HG03060 (cell line): Measurements from ENCODE around the gene LRRN2.
"Not testable (repeated sequence)": the region's sequence is repeated elsewhere in the genome, so short reads cannot be mapped to it uniquely, and the experiment has no call there.

ENCODE experiments used
- ATAC-seq: cut with Tn5 transposase; IDR thresholded peaks from one replicate; pipeline ENCODE4 v1.9.1; 2021; ENCODE audit warnings: low read depth, moderate number of reproducible peaks; ENCODE audit not compliant: unreplicated experiment

The LRRN2 gene

GRCh38 chr1:204694145-204694544 is 8.6 kb upstream of the LRRN2 start:
- no peak for ATAC-seq

GRCh38 chr1:204692841-204693356 is 7.4 kb upstream of the LRRN2 start:
- ATAC-seq = no peak

- no peak for ATAC-seq
These were observed 6.8 kb upstream of the LRRN2 start for GRCh38 chr1:204692325-204692840.

- not testable (repeated sequence) for ATAC-seq
These were observed 5.8 kb upstream of the LRRN2 start for GRCh38 chr1:204691328-204691730.

GRCh38 chr1:204688776-204689175 is 3.2 kb upstream of the LRRN2 start:
- no peak for ATAC-seq

- ATAC-seq = no peak
These were observed 2.5 kb upstream of the LRRN2 start for GRCh38 chr1:204688007-204688406.

GRCh38 chr1:204684571-204685235 is 835 bp downstream of the LRRN2 start:
- no peak for ATAC-seq

- no peak for ATAC-seq
These were observed 1.4 kb downstream of the LRRN2 start for GRCh38 chr1:204684206-204684570.

GRCh38 chr1:204683284-204684205 is 2.0 kb downstream of the LRRN2 start:
- no peak for ATAC-seq

GRCh38 chr1:204680461-204680860 is 5.1 kb downstream of the LRRN2 start:
- no peak for ATAC-seq

GRCh38 chr1:204680051-204680450 is 5.5 kb downstream of the LRRN2 start:
- no peak for ATAC-seq

GRCh38 chr1:204678721-204679475 is 6.6 kb downstream of the LRRN2 start:
- ATAC-seq = no peak

GRCh38 chr1:204677864-204678263 is 7.7 kb downstream of the LRRN2 start:
- no peak for ATAC-seq

GRCh38 chr1:204676043-204676442 is 9.5 kb downstream of the LRRN2 start:
- no peak for ATAC-seq

- no peak for ATAC-seq
These were observed 11.5 kb downstream of the LRRN2 start for GRCh38 chr1:204673909-204674649.

- ATAC-seq = no peak
These were observed 12.3 kb downstream of the LRRN2 start for GRCh38 chr1:204673209-204673608.

- ATAC-seq = no peak
These were observed 12.9 kb downstream of the LRRN2 start for GRCh38 chr1:204672482-204673121.

GRCh38 chr1:204672069-204672468 is 13.5 kb downstream of the LRRN2 start:
- ATAC-seq = no peak

GRCh38 chr1:204670152-204670927 is 15.2 kb downstream of the LRRN2 start:
- no peak for ATAC-seq
